Activated CD8-positive, alpha-beta T cell treated with anti-CD3 and anti-CD28 coated beads for 36 hours (primary cell): ENCODE results near the gene NPHP4. TPM values are rescaled to one million over a fixed set of nuclear protein-coding genes. Genes with fewer than 3 reads are reported as not detected.

Experiments used
- ATAC-seq: fragments of 200-7000 bp; cut with Tn5 transposase; one replicate; pipeline ENCODE4 v1.10.0; 2021; ENCODE audit warnings: mild to moderate bottlenecking, moderate library complexity
- CTCF ChIA-PET: fragments of 350-600 bp; sonication (Branson Sonifier 250); formaldehyde crosslinking; loops from one replicate; lab custom pipeline; 2021; ENCODE audit warnings: antibody characterized with exemption; lab: Charles Lee
- POLR2A ChIA-PET: fragments of 350-600 bp; sonication (Branson Sonifier 250); formaldehyde crosslinking; loops from one replicate; lab custom pipeline; 2021; ENCODE audit warnings: antibody characterized with exemption; lab: Charles Lee
- DNase-seq: peaks from one replicate; pipeline ENCODE4 v3.0.0-alpha.2; 2020
- H3K27ac Mint-ChIP-seq: one replicate; pipeline ENCODE4 v1.8.0; 2021; ENCODE audit warnings: mild to moderate bottlenecking, mixed read lengths
- H3K27me3 Mint-ChIP-seq: one replicate; pipeline ENCODE4 v1.8.0; 2021; ENCODE audit warnings: mixed read lengths
- H3K36me3 Mint-ChIP-seq: one replicate; pipeline ENCODE4 v1.8.0; 2021; ENCODE audit warnings: low read depth, mixed read lengths
- H3K4me1 Mint-ChIP-seq: one replicate; pipeline ENCODE4 v1.8.0; 2021; ENCODE audit warnings: low read depth, mixed read lengths
- H3K4me3 Mint-ChIP-seq: one replicate; pipeline ENCODE4 v1.8.0; 2021; ENCODE audit warnings: mild to moderate bottlenecking, moderate library complexity, mixed read lengths
- H3K9me3 Mint-ChIP-seq: one replicate; pipeline ENCODE4 v1.8.0; 2021; ENCODE audit warnings: mixed read lengths
- CTCF ChIP-seq: fragments of 200-600 bp; IDR thresholded peaks from one replicate; pipeline ENCODE4 v1.8.0; 2022; ENCODE audit warnings: antibody characterized with exemption, mild to moderate bottlenecking
- intact Hi-C: fragments of 100-400 bp; cut with micrococcal nuclease; formaldehyde crosslinking; loops from one replicate; pipeline ENCODE4 v1.10.0; 2022
- total RNA-seq, 2 experiments: library from RNA; stranded (reverse); gene quantifications; one replicate each; pipeline ENCODE4 v1.2.3, GENCODE V29; 2021

NPHP4 gene
- total RNA-seq, 2 experiments from 2014 or later, result 16.5 to 16.8 TPM

DNA sequence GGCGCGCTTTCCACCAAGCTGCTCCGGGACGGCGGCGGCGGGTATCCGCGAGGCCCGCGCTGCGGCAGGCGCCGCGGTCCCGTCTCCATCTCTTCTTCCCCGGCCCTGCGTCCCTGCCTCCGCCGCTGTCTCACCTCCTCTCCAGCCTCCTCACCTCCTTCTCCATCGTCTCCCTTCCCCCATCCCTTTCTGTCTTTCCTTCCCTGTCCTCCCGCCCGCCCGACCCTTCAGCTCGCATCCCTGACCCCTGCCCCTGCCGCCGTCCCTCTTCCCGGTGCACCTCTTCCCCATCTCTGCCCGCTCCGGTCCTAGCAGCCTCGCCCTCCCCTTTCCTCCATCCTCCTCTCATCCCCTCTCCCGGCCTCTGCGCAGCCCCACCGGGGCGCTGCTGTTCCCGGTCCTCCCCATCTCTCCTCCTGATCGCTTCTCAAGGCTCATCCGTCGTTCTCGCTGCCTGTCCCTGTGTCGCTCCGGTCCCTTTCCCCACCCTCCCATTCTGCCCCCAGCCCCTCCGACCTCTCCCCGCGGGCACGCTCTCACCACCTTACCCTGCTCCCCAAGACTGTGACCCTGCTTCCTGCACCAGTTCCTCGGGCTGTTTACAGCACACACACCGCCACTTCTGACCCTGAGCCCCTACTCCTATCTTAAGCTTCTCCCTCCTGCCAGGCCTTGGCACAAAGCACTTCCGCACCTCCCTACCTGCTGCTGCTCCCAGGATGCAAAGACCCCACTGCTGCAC, 760 bp upstream of the NPHP4 start:
- intact Hi-C loops, result loop anchor here (5.0 kb wide), 1 partner anchor 34 kb away; no protein-coding TSS in a partner anchor
- peaks cover 26% of the 10 kb centered on the region for H3K4me1 Mint-ChIP-seq

GRCh38 chr1:5991381-5992025, 722 bp downstream of the NPHP4 start:
- peak; percentile 41 for DNase-seq
- Mint-ChIP-seq H3K4me1 (peaks cover 21% of the 10 kb centered on the region), H3K9me3 (no peaks in the 10 kb centered on the region), H3K4me3 (peak overlapping the region; percentile 96), H3K27me3 (no peaks in the 10 kb centered on the region), H3K27ac (peak overlapping the region; percentile 72), H3K36me3 (peaks cover 5% of the 10 kb centered on the region)
- peak; percentile 9 for ATAC-seq
- TF ChIP-seq CTCF, result no peak
- intact Hi-C loops, result loop anchor here (5.0 kb wide), 1 partner anchor 36 kb away; no protein-coding TSS in a partner anchor
- ChIA-PET POLR2A (interaction anchor here (1.6 kb wide), 1 partner anchor 11 kb away, joined by 8 read pairs; no protein-coding TSS in a partner anchor), CTCF (no interaction called here)

More for the DNA sequence above, 760 bp upstream of the NPHP4 start:
- H3K9me3 Mint-ChIP-seq, result no peaks in the 10 kb centered on the region
- peak overlapping the region; percentile 94 for H3K27ac Mint-ChIP-seq
- H3K27me3 Mint-ChIP-seq, result no peaks in the 10 kb centered on the region
- peak; percentile 45 for DNase-seq
- peak overlapping the region; percentile 96 for H3K4me3 Mint-ChIP-seq
- H3K36me3 Mint-ChIP-seq, result peaks cover 5% of the 10 kb centered on the region
- TF ChIP-seq CTCF, result no peak
- ChIA-PET CTCF (interaction anchor here (0.7 to 1.4 kb wide), 8 partner anchors 10 to 412 kb away, joined by 3 to 5 read pairs (median 4); no protein-coding TSS in a partner anchor), POLR2A (interaction anchor here (0.5 to 3.9 kb wide), 8 partner anchors 11 to 242 kb away, joined by 3 to 55 read pairs (median 3); no protein-coding TSS in a partner anchor)
- ATAC-seq, result no peak

DNA sequence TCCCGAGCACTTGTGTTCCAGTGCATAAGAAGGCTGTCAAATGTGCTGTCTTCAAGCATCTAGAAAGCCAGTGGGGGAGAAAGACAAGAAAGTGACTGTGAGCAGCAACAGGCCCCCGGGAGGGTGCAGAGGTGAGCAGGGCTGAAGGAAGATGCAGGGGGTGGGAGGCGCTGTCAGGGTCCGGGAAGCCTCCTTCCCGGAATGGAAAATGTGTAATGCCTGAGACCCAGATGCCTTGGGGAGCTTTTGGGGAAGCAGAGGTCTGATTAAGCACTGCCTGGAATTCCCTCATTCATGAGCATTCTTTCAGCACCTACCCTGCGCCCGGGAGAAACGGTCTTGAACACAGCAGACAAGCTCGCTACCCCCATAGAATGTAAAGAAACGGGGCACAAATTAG, 1.3 kb downstream of the NPHP4 start:
- intact Hi-C loops, result loop anchor here (5.0 kb wide), 1 partner anchor 36 kb away; no protein-coding TSS in a partner anchor
- H3K36me3 Mint-ChIP-seq, result peaks cover 5% of the 10 kb centered on the region
- H3K9me3 Mint-ChIP-seq, result no peaks in the 10 kb centered on the region
- no peak for ATAC-seq
- peak overlapping the region; percentile 72 for H3K27ac Mint-ChIP-seq
- ChIA-PET CTCF (no interaction called here), POLR2A (interaction anchor here (0.7 to 1.6 kb wide), 2 partner anchors 10 to 26 kb away, joined by 3 to 8 read pairs; no protein-coding TSS in a partner anchor)
- peak overlapping the region; percentile 96 for H3K4me3 Mint-ChIP-seq
- no peak for TF ChIP-seq CTCF
- H3K27me3 Mint-ChIP-seq, result no peaks in the 10 kb centered on the region
- no peak for DNase-seq
- peaks cover 21% of the 10 kb centered on the region for H3K4me1 Mint-ChIP-seq

- no peak for ATAC-seq
- DNase-seq, result no peak
- Mint-ChIP-seq H3K27ac (no peak overlapping the region), H3K4me1 (peaks cover 18% of the 10 kb centered on the region), H3K4me3 (no peak overlapping the region), H3K27me3 (no peaks in the 10 kb centered on the region), H3K9me3 (no peaks in the 10 kb centered on the region), H3K36me3 (peaks cover 6% of the 10 kb centered on the region)
- ChIA-PET POLR2A (no interaction called here), CTCF (interaction anchor here (0.9 kb wide), 1 partner anchor 72 kb away, joined by 3 read pairs; no protein-coding TSS in a partner anchor)
- intact Hi-C loops, result loop anchor here (5.0 kb wide), 1 partner anchor 38 kb away; no protein-coding TSS in a partner anchor
- no peak for TF ChIP-seq CTCF
Measured at GRCh38 chr1:5989731-5990271, 2.4 kb downstream of the NPHP4 start.
